HG03442 (cell line): ENCODE measurements around the gene EBI3.
"Not testable (repeated sequence)": the region's sequence is repeated elsewhere in the genome, so short reads cannot be mapped to it uniquely, and the experiment has no call there.

Source experiments
- ATAC-seq: cut with Tn5 transposase; IDR thresholded peaks from one replicate; pipeline ENCODE4 v1.9.1; 2021; ENCODE audit warnings: mild to moderate bottlenecking, moderate library complexity; ENCODE audit not compliant: unreplicated experiment

Gene EBI3

GRCh38 chr19:4229179-4229931 lies at the start of gene EBI3:
Gene EBI3 (plus strand): TSS chr19:4229523. CDS start chr19:4229551, 28 bp downstream.
- ATAC-seq = no peak

GRCh38 chr19:4181053-4181508 lies 48.2 kb upstream of the EBI3 start:
- no peak for ATAC-seq

DNA sequence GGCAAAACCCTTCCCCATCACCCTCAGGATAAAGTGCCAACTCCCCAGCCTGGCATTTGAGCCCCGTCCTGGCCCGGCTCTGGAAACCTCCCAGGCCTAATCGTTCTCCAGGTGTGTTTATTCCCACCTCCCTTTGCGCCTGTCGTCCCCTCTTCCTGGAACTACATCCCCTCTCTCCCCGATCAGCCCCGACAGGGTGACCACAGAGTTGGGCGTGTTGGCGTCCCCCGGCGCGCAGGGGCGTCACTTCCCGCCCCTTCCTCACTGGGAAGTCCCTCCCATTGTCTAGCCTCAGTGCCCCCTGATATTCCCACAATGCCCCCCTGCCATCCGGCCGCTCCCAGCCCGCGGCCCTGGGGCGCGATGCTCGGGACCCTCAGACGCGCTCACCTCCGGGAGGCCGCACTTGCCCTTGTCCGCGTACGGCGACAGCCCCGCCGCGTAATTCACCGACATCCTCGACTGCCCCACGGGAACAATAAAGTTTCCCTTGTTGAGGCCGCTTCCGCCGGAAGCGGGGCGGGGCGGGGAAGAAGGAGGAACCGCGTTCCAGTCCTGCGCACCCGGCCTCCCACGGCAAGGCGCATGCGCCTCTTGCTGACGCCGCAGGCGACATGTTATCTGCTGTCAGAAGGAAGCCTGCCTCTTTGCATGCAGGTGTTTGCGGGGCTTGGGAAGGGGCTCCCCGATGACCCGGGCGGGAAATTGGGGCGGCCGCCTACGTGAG lies 47.1 kb upstream of the EBI3 start, which contains the start of the genes ANKRD24 and SIRT6:
Gene ANKRD24 (plus strand): TSS at position 606 of the 727 bp plus-strand sequence. CDS start 3,737 bp downstream, outside the sequence.
Gene SIRT6 (minus strand): TSS at position 480 of the 727 bp plus-strand sequence. CDS start 24 bp downstream, at position 456.
- ATAC-seq = peak; percentile 65

GRCh38 chr19:4183967-4184717 lies 45.2 kb upstream of the EBI3 start:
- no peak for ATAC-seq

DNA sequence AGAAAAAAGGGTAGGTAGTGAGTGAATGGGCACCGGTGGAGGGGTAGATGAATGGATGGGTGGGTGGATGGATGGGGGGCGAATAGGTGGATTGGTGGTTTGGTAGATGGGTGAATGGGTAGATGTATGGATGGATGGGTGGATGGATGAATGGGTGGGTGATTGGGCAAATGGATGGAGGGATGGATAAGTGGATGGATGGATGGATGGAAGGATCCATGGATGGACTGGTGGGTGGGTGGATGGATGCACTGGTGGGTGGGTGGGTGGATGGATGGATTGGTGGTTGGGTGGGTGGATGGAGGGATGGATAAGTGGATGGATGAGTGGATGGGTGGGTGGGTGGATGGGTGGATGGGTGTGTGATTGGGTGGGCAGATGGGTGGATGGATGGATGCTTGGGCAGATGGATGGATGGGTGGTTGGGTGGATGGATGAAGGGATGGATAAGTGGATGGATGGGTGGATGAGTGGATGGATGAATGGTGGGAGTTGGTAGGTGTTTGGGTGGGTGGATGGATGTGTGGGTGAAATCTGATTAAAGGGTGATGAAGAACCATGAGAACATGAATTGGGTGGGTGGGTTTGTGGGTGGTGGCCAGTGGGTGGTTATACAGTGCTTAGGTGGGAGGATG lies 44.5 kb upstream of the EBI3 start:
- no peak for ATAC-seq

DNA sequence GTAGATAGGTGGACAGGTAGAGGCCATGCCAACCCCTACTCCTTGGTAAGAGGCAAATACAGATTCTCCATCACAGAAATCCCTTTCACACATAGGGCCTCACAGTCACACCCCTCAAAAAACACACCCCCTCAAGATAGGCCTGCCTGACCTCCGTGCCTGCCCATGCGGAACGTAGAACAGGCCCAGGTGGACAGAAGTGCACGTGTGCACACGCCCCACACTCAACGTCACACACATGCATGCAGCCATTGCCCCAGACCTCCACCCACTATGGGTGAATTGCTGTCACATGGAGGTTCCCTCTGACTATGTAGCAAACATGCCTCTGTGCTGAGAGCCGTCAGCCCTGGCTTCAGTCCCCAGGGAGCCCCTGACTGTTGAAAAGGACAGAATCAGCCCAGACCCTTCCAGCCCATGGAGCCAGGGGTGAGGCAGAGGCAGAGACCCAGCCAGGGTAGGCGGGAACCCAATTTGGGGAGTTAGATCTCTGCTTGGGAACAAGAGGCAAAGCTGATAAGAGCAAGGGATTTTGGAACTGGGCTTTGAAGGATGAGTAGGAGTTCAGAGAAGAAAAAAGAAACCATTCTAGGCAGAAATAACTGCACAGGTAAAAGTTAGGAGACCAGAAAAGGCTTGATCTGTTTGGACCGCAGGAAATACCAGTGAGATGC lies 43.8 kb upstream of the EBI3 start:
- ATAC-seq = no peak

DNA sequence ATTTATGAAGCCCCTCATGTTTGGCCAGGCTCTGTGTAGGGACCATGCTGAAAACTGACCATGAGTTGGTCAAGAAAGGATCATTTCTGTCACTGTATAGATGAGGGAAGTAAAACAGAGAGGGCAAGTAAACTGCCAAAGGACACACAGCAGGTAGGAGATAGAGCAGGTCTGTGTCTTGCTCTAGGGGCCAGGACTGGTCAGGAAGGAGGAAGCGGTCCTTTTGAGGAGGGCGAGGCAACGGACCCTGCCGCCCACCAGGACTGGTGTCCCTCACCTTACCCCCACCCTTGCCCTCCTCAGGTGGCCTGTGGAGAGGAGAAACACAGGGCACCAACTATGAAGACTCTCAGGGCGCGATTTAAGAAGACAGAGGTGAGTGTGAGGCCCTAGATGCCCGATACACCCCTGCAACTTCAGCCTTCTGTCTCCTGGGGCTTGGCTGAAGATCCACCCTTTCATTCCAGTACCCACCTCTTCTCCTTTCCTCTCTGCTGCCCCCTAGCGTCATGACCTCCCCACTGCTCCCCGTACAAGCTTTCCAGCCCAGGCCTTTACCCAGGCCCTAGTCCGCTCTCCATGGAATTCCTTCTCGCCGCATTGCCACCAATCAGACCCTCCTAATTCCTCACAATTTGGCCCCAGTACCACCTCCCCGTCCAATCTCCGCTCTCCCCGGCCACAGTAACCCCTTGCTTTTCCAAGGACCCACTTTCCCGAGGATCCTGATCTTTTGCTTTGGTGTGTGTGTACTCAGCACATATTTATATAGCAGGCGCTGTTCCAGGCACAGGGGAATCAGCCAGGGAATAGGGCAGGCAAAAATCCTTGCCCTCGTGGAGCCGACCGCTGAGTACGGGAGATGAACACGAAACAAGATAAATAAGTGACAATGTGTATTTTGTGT lies 43.0 kb upstream of the EBI3 start:
- ATAC-seq = no peak

DNA sequence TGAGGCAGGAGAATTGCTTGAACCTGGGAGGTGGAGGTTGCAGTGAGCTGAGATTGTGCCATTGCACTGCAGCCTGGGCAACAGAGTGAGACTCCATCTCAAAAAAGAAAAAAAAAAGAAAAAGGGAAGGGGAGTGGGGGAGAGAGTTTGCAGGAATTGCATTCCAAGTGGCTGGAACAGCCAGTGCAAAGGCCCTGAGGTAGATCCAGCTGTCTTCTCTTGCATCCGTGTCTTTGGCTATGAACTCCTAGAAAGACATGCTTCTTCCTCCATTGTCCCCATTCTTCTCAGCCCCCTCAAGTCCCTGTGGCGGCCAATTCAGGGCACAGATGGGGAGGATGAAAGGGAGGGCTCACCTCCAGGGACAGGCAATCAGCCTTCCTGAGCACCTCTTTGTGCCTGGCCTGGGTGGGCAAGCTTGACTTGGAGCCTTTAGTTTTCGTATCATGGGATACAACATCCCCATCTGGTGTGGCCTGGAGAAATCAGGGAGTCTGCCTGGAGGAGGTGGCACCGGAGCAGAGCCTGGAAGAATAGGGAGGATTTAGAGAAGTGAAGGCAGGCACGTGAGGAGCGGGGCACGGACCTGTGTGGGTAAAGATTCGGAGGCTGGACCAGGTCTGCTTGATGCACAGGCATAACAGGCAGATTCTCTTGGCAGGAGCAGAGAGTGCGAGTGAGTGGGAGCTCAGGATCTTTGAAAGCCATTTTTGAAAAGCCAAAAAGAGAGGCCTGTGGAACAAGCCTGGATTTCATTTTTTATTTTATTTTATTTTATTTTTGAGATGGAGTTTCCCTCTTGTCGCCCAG lies 41.8 kb upstream of the EBI3 start:
- no peak for ATAC-seq

DNA sequence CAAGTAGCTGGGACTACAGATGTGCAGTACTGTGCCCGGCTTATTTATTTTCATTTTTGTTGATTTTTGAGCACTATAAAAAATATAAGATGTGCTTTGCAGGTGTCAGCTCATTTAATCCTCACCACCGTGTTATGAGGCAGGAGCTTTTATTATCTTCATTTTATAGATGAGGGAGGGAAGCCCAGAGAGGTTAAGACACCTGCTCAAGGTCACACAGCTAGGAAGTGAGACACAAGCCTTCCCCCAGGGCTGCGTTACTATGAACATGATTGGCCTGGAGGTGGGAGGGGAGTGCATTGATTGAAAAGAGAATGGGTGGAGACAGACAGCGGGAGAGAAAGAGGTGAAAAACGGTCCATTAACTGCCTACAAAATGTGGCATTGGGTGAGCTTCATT lies 39.7 kb upstream of the EBI3 start:
- ATAC-seq = no peak

- ATAC-seq = not testable (repeated sequence)
Observed at GRCh38 chr19:4192537-4192936, 36.8 kb upstream of the EBI3 start.

GRCh38 chr19:4194353-4194752 lies 35.0 kb upstream of the EBI3 start:
- no peak for ATAC-seq

DNA sequence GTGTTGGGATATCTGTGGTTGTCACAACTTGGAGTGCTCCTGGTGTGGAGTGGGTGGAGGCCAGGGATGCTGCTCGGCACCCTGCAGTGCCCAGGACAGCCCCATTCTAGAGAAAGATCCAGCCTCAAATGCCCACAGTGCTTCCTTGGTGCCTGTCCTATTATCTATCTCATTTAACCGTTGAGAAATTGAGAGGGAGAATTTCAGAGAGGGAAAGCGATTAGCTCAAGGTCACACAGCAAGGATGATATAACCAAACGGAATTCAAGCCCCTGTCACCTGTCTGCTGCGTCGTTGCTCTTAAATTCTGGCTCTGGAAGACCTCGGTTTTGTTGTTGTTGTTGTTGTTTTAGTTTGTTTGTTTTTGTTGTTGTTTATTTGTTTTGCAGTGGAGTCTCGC lies 33.3 kb upstream of the EBI3 start:
- no peak for ATAC-seq

- no peak for ATAC-seq
Observed at GRCh38 chr19:4196587-4197148, 32.7 kb upstream of the EBI3 start.

GRCh38 chr19:4197228-4197624 lies 32.1 kb upstream of the EBI3 start:
- no peak for ATAC-seq

DNA sequence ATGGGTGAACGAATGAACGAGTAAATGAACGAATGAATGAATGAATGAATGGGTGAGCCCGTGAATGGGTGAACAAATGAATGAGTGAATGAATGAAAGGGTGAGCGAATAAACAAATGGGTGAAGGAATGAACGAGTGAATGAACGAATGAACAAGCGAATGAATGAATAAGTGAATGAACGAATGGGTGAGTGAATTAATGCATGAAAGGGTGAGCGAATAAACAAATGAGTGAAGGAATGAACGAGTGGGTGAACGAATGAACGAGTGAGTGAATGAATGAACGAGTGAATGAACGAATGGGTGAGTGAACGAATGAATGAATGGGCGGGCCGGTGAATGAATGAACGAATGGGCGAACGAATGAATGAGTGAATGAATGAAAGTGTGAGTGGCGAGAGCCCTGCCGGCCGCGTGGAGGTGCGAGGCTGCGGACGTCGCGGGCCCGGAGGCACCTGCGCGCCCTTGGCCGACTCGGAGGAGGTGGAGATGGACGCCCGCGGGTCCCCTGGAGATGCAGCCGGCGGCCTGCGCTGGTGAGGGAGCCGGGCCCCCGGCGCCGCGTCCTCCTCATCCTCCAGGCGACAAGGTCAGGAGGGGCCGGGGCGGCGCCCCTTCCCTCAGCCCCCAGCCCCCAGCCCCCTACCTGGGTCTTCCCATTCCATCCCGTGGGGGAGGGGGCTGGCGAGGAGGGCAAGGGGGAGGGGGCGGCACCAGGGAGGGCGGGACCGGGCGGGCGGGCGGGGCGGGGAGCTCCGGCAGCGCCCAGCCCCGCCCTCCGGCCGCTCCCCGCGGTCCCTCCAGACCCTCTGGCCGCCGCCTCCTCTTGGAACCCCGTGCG lies 31.5 kb upstream of the EBI3 start:
- ATAC-seq = no peak

DNA sequence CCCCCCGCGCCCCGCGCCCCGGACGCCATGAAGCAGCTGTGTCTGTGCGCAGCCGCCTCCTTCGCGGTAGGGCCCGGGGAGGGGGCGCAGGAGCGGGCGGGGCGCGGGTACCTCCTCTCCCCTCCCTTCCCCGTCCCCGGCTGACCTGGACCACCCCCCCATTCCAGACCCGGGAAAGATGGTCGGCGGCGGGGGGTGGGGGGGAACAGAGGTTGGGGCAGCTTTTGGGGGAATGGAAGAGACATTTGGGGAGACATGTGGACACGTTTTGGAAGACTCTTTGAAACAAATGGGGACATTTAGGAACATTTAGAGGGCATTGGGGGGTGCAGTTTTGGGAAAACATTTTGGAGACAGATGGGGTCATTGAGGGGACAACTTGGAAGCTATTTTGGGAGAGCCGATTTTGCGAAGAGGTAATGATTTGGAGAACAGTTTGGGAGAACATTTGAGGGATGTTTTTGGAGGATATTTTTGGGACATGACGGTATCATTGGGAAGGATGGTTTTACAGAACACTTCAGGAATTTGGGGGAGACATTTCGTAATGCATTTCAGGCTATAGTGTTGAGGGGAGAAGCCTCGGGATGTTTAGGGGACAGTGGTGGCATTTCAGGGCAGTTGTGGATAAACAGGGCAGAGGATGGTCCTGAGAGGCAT lies 30.7 kb upstream of the EBI3 start:
- no peak for ATAC-seq
